Activated T-cell treated with anti-CD3 and anti-CD28 coated beads, Interleukin-2, amount 50 U/mL, for 72 hours (primary cell): ENCODE data around the gene EXOC3L1. TPM values are rescaled to one million over a fixed set of nuclear protein-coding genes. Genes with fewer than 3 reads are reported as not detected.

Experiments
- ATAC-seq, 2 donors: fragments of 150-1000 bp; cut with Tn5 transposase; replicated peaks in 1 of 2; 2 replicates each; pipeline ENCODE4 v1.10.0; 2021; ENCODE audit warnings: moderate library complexity in 2 of 2, mild to moderate bottlenecking in 1 of 2
- DNase-seq, 2 donors: peaks; one replicate each; pipeline ENCODE4 v3.0.0; 2021 to 2022; ENCODE audit warnings: mixed read lengths in 1 of 2
- H3K27ac Mint-ChIP-seq: one replicate; pipeline ENCODE4 v1.8.0; 2022; ENCODE audit warnings: mild to moderate bottlenecking, moderate library complexity, mixed read lengths
- H3K27me3 Mint-ChIP-seq: one replicate; pipeline ENCODE4 v1.8.0; 2022; ENCODE audit warnings: low read depth, mixed read lengths
- H3K36me3 Mint-ChIP-seq, 2 donors: one replicate each; pipeline ENCODE4 v1.8.0; 2022; ENCODE audit warnings: mixed read lengths in 2 of 2, mild to moderate bottlenecking in 1 of 2; ENCODE audit not compliant: insufficient read depth in 2 of 2
- H3K4me1 Mint-ChIP-seq: one replicate; pipeline ENCODE4 v1.8.0; 2022; ENCODE audit warnings: low read depth, mixed read lengths
- H3K4me3 Mint-ChIP-seq, 2 donors: one replicate each; pipeline ENCODE4 v1.8.0; 2022; ENCODE audit warnings: mild to moderate bottlenecking in 2 of 2, mixed read lengths in 2 of 2, moderate library complexity in 2 of 2
- H3K9me3 Mint-ChIP-seq, 2 donors: one replicate each; pipeline ENCODE4 v1.8.0; 2022; ENCODE audit warnings: mixed read lengths in 2 of 2
- total RNA-seq, 2 donors: library from RNA; stranded (reverse); gene quantifications; one replicate each; pipeline ENCODE4 v1.2.3, GENCODE V29; 2022

The EXOC3L1 gene
- total RNA-seq = not detected

- no peak for DNase-seq
- ATAC-seq = no peak
- Mint-ChIP-seq H3K4me1 (peaks cover 39% of the 10 kb centered on the region), H3K9me3 (no peaks in the 10 kb centered on the region), H3K27ac (no peak within 1 kb of the TSS), H3K36me3 (peaks cover 2 to 11% of the 10 kb centered on the region in 2 donors), H3K27me3 (peaks cover 8% of the 10 kb centered on the region), H3K4me3 (peak within 1 kb of the TSS in 1 of 2 donors; percentile 91)
Observed at GRCh38 chr16:67190041-67190440, at the start of gene EXOC3L1. TSS of gene EXOC3L1 (minus strand) at chr16:67190136. CDS start at chr16:67189676, 460 bp downstream.

GRCh38 chr16:67238806-67239470 is 49.0 kb upstream of the EXOC3L1 start:
- Mint-ChIP-seq H3K27me3 (no peaks in the 10 kb centered on the region), H3K36me3 (peaks cover 13 to 16% of the 10 kb centered on the region in 2 donors)

GRCh38 chr16:67238278-67238575 is 48.3 kb upstream of the EXOC3L1 start:
- DNase-seq (no peak), ATAC-seq (no peak)
- no peak overlapping the region for H3K27ac Mint-ChIP-seq
- H3K36me3 Mint-ChIP-seq = peaks cover 15 to 21% of the 10 kb centered on the region in 2 donors
- peaks cover 22% of the 10 kb centered on the region for H3K4me1 Mint-ChIP-seq
- H3K9me3 Mint-ChIP-seq = no peaks in the 10 kb centered on the region
- H3K4me3 Mint-ChIP-seq = no peak overlapping the region
- H3K27me3 Mint-ChIP-seq = no peaks in the 10 kb centered on the region

More at GRCh38 chr16:67238806-67239470, 49.0 kb upstream of the EXOC3L1 start:
- Mint-ChIP-seq H3K9me3 (no peaks in the 10 kb centered on the region), H3K4me1 (peaks cover 29% of the 10 kb centered on the region), H3K27ac (no peak overlapping the region), H3K4me3 (no peak overlapping the region)
- no peak for DNase-seq
- ATAC-seq = no peak

- ATAC-seq (no peak), DNase-seq (no peak)
- Mint-ChIP-seq H3K27ac (no peak overlapping the region), H3K9me3 (no peaks in the 10 kb centered on the region), H3K4me1 (peaks cover 19% of the 10 kb centered on the region), H3K4me3 (no peak overlapping the region), H3K36me3 (peaks cover 17 to 22% of the 10 kb centered on the region in 2 donors), H3K27me3 (no peaks in the 10 kb centered on the region)
Observed at GRCh38 chr16:67237396-67238277, 47.7 kb upstream of the EXOC3L1 start.

- DNase-seq (peak; percentile 85 to 93), ATAC-seq (peak; percentile 88 to 89)
- H3K27ac Mint-ChIP-seq = peak overlapping the region; percentile 64
- no peaks in the 10 kb centered on the region for H3K27me3 Mint-ChIP-seq
- H3K4me3 Mint-ChIP-seq = peak overlapping the region; percentile 47 to 57
- no peaks in the 10 kb centered on the region for H3K9me3 Mint-ChIP-seq
- H3K4me1 Mint-ChIP-seq = peaks cover 14% of the 10 kb centered on the region
- peaks cover 17 to 27% of the 10 kb centered on the region in 2 donors for H3K36me3 Mint-ChIP-seq
Observed at GRCh38 chr16:67236563-67237395, 46.8 kb upstream of the EXOC3L1 start.

- DNase-seq = peak in 1 of 2 donors; percentile 35
- Mint-ChIP-seq H3K27ac (peak overlapping the region; percentile 64), H3K4me3 (peak overlapping the region; percentile 47 to 57), H3K4me1 (peaks cover 7% of the 10 kb centered on the region), H3K9me3 (no peaks in the 10 kb centered on the region), H3K36me3 (peaks cover 17 to 27% of the 10 kb centered on the region in 2 donors), H3K27me3 (no peaks in the 10 kb centered on the region)
- ATAC-seq = peak; percentile 34 to 73
Observed at GRCh38 chr16:67235816-67236562, 46.1 kb upstream of the EXOC3L1 start.

- H3K4me1 Mint-ChIP-seq = peaks cover 7% of the 10 kb centered on the region
- H3K36me3 Mint-ChIP-seq = peaks cover 19 to 30% of the 10 kb centered on the region in 2 donors
- no peaks in the 10 kb centered on the region for H3K27me3 Mint-ChIP-seq
- H3K27ac Mint-ChIP-seq = no peak overlapping the region
- H3K9me3 Mint-ChIP-seq = no peaks in the 10 kb centered on the region
- no peak for ATAC-seq
- DNase-seq = no peak
- no peak overlapping the region for H3K4me3 Mint-ChIP-seq
Observed at GRCh38 chr16:67234180-67234597, 44.3 kb upstream of the EXOC3L1 start.

GRCh38 chr16:67233596-67233995 is 43.7 kb upstream of the EXOC3L1 start:
- DNase-seq = no peak
- ATAC-seq = no peak
- H3K27me3 Mint-ChIP-seq = no peaks in the 10 kb centered on the region
- H3K36me3 Mint-ChIP-seq = peaks cover 19 to 28% of the 10 kb centered on the region in 2 donors
- H3K4me3 Mint-ChIP-seq = no peak overlapping the region
- H3K4me1 Mint-ChIP-seq = peaks cover 7% of the 10 kb centered on the region
- no peak overlapping the region for H3K27ac Mint-ChIP-seq
- H3K9me3 Mint-ChIP-seq = no peaks in the 10 kb centered on the region

- Mint-ChIP-seq H3K36me3 (peaks cover 10 to 18% of the 10 kb centered on the region in 2 donors), H3K4me3 (no peak overlapping the region), H3K4me1 (peaks cover 22% of the 10 kb centered on the region), H3K27me3 (no peaks in the 10 kb centered on the region), H3K9me3 (no peaks in the 10 kb centered on the region), H3K27ac (no peak overlapping the region)
- DNase-seq (no peak), ATAC-seq (no peak)
Observed at GRCh38 chr16:67230809-67231660, 41.1 kb upstream of the EXOC3L1 start.

- no peaks in the 10 kb centered on the region for H3K9me3 Mint-ChIP-seq
- no peaks in the 10 kb centered on the region for H3K27me3 Mint-ChIP-seq
- H3K4me3 Mint-ChIP-seq = no peak overlapping the region
- H3K4me1 Mint-ChIP-seq = peaks cover 31% of the 10 kb centered on the region
- ATAC-seq = no peak
- no peak for DNase-seq
- no peak overlapping the region for H3K27ac Mint-ChIP-seq
- H3K36me3 Mint-ChIP-seq = peaks cover 9 to 18% of the 10 kb centered on the region in 2 donors
Observed at GRCh38 chr16:67229906-67230808, 40.2 kb upstream of the EXOC3L1 start.

GRCh38 chr16:67228905-67229304 is 39.0 kb upstream of the EXOC3L1 start:
- H3K27ac Mint-ChIP-seq = no peak overlapping the region
- DNase-seq = no peak
- no peaks in the 10 kb centered on the region for H3K27me3 Mint-ChIP-seq
- no peaks in the 10 kb centered on the region for H3K9me3 Mint-ChIP-seq
- peaks cover 43% of the 10 kb centered on the region for H3K4me1 Mint-ChIP-seq
- ATAC-seq = no peak
- peaks cover 9 to 18% of the 10 kb centered on the region in 2 donors for H3K36me3 Mint-ChIP-seq
- H3K4me3 Mint-ChIP-seq = peak overlapping the region; percentile 40 to 98
